ENCODE results near the gene DUSP9.

The DUSP9 gene

DNA sequence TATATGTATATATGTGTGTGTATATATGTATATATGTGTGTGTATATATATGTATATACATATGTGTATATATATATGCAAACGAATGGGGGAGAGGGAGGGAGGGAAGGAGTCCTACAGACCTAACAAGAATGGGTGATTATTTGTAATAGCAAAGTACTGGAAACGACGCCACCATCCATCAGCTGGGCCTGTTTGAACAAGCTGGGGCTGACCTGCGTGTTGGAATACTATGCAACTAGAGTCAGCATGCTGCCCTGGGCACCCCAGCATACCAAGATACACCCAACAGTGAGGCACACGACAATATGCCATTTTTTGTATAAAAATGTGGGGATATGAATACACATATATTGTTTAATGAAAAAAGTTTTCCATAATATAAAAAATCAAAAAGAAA, 26.4 kb upstream of the DUSP9 start:
- no peak overlapping the region for H3K4me3 ChIP-seq

DNA sequence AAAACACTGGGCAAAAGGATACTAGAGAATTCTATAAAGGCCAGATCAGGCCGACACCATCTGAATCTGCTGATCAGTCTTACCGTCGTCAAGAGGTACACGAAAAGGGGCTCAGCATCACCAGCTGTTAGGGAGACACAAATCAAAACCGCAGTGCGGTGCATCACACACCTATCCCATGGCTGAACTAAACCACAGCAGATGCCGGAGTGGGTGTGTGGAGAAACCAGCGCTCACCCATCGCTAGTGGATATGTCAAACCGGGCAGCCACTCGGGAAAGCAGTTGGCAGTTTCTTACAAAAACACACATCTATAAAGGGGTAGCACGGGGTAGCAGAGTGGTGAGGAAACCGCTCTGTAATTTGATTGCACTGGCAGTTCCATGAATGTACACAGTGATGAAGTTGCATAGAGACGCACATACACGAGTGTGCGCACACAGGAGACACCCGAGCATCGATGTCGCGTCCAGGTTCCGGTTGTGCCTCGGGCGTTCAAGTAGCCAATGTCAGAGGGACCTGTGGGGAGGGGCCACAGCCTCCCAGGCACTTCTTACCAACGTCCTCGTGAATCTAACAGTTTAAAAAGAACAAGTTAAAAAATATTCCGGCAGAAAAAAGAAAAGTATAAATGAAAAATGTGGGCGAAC, 24.9 kb upstream of the DUSP9 start:
- Histone ChIP-seq H3K4me3 (no peak overlapping the region), H3K27ac (no peak overlapping the region)

More for the DNA sequence above, 26.4 kb upstream of the DUSP9 start:
- no peak overlapping the region for H3K27ac ChIP-seq

GRCh38 chrX:153622661-153623309, 24.2 kb upstream of the DUSP9 start:
- Histone ChIP-seq H3K4me3 (no peak overlapping the region), H3K27ac (no peak overlapping the region)

DNA sequence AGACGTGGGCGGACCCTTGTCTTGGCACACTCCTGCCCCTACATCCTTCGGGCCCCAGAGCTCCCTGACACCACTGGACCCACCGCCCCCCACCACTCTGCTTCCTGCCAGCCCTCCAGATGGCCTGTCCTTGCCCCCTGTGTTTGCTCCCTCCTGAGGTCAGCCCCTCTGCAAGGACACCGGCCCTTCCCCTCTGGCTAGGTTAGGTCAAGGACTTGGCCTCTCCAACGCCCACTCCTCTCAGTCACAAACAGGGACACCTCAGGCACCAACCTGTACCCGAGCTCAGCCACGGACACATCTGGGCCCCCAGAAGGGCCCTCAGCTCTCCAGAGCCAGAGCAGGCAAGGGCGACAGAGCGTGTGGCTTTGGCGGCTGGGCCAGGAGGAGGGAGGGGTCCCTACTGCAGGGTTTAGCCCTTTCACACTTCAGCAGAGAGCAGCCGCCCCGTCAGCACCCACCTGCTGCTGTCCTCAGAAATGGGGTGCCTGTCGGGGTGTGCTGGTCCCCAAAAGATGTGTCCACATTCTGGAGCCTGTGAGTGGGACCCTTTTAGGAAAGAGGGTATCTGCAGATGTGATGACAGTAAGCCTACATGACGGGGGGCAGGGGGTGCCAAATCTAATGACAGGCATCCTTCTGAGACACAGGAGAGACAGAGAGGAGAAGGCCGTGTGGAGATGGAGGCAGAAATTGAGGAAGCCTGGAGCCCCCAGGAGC, 23.5 kb upstream of the DUSP9 start:
- no peak overlapping the region for H3K4me3 ChIP-seq
- no peak overlapping the region for H3K27ac ChIP-seq

- Histone ChIP-seq H3K4me3 (no peak overlapping the region), H3K27ac (no peak overlapping the region)
These were observed 22.6 kb upstream of the DUSP9 start for GRCh38 chrX:153624196-153625091.

DNA sequence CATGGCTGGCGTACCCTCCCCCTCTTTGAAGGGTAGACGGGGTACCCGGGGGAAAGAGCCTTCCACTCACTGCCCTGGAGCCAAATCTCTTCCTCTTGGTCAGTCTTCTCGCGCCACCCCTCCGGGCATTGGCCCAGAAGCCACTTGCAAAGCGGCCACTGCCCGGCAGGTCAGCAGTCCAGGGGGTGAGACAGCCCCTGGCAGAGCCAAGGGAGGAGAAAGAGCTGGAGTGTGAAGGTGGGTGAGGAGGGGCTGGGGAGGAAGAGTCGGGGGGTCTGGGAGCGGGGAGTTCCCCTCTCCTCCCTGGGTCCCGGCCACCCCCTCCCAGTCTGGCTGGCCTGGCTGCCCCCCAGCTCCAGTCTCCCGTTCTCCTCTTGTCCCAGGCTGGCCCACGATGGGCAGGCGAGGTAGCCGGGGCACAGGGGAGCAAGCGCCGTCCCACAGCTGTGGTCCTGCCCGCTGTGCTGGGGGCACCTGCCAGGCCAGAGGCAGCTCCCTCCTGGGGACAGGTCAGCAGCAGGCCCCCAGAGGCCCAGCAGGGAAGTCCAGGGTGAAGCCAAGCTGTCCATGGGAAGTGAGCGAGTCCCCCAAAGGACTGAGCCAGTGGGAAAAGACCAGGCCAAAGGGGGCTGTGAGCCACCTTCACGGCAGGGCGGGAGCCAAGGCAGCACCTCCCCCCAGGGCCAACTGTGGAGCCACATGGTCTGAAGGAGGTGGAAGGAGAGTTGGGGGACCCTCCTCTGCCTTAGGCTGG, 21.6 kb upstream of the DUSP9 start:
- Histone ChIP-seq H3K27ac (no peak overlapping the region), H3K4me3 (no peak overlapping the region)

DNA sequence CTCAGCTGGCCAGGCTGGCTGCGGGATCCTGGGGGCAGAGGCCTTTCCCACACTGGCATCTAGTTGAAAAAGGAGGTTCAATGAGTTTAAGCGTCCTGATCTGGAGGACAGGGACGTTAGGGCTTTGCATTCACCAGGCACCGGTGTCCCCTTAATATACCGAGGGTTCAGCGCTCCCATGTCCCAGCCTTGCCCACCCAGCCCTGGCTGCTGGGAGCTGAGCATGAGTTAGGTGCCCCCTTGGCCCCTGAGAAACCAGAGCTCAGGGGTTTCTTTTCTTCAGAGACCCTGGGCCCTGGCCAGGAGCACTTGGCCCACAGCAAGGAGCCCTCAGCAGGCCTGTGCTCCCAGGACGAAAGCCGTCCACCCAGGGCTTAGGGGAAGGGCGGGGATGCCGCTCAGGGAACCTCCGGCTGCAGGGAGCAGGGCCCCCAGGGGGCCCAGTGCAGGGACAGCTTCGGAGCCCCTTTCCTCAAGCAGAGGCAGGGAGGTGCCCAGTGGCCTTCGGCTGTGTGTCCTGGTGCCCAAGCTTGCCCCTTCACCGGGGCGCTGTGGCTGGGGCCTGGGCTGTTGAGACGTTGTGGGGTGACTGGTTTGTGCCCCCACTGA, 20.9 kb upstream of the DUSP9 start:
- Histone ChIP-seq H3K27ac (no peak overlapping the region), H3K4me3 (no peak overlapping the region)

GRCh38 chrX:153626863-153627674, 19.9 kb upstream of the DUSP9 start:
- H3K4me3 ChIP-seq: no peak overlapping the region
- no peak overlapping the region for H3K27ac ChIP-seq

DNA sequence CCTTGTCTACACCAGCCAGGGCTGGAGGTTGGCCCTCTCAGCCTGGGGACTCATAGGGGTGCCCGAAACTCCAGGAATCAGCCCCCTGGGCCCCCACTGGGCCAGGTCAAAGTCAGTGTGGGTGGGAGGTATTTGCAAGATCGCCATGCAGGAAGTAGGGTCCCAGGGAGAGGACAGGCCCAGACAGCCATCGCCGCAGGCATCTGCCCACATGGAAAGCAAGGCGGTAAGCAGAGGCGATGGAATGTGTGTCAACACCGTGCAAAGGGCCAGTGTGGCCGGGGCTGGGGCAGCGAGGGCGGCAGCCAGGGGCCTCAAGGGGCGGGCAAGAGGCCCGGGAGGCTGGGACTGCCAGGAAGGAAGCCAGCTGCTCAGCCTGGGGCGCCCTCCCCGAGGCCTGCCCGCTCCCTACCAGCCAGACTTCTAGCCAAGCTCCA, 19.3 kb upstream of the DUSP9 start:
- Histone ChIP-seq H3K4me3 (no peak overlapping the region), H3K27ac (no peak overlapping the region)

DNA sequence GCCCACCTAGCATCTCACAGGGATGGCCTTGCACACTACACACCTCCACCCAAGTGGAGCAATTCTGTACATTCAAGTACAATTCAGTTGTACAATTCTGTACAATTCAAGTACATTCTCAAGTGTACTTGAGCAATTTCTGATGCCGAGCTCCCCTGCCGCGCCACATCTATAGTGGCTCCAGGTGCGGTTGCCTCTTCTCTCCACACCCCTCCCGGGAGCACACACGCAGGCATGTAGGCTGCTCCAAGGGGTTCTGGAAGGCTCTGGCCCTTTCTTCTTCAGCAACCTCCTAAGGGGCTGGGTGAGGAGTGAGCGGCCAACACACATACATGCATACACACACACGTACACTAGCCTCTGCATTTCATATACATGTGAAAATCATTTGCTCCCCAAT, 18.9 kb upstream of the DUSP9 start:
- Histone ChIP-seq H3K4me3 (no peak overlapping the region), H3K27ac (no peak overlapping the region)

DNA sequence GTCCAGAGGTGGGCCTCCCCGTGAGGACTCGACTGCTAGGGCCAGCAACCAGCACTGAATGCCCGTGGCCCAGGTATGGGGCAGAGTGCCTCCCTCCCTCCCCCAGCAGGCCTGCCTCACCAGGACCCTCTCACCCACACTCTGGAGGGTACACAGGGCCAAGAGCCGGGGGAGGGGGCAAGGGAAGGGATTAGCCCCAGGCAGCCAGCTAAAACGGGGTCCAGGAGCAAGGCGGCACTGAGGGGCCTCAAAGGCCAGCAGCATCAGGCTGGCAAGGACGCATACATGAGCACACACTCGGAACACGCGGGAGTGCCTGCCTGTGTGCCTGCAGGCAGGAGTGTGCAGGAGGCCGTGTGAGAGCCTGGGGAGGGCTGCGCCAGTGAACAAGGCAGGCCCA, 18.3 kb upstream of the DUSP9 start:
- H3K27ac ChIP-seq: no peak overlapping the region
- H3K4me3 ChIP-seq: no peak overlapping the region

GRCh38 chrX:153631346-153631745, 15.7 kb upstream of the DUSP9 start:
- no peak overlapping the region for H3K27ac ChIP-seq
- no peak overlapping the region for H3K4me3 ChIP-seq

DNA sequence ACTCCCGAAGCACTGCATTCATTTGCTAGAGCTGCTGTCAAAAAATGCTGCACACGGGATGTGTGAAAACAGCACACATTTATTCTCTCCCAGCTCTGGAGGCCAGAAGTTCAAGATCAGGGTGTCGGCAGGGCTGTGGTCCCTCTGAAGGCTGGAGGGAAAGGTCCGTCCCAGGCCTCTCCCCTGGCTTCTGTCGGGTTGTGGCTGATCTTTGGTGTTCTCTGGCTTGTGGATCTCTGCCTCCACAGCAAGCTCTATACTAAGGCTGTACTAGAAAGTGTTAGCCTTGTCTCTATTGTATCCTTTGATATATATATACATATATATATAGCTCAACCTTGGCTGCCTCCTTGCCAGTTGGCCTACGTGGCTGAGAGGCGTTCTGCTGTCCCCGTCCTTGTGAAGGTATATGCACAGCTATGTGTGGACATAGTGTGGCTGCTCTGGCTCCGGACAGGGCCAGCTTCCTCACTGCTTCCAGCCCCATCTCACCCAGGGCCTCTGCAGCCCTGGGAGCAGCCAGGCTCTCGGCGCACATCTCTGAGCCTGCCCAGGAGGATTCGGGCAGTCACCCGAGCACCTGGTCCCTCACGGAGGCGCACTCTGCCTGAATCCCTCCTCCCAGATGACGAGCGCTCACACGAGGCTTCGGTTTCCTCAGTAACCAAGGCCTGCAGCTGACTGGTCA, 15.0 kb upstream of the DUSP9 start:
- Histone ChIP-seq H3K4me3 (no peak overlapping the region), H3K27ac (no peak overlapping the region)

DNA sequence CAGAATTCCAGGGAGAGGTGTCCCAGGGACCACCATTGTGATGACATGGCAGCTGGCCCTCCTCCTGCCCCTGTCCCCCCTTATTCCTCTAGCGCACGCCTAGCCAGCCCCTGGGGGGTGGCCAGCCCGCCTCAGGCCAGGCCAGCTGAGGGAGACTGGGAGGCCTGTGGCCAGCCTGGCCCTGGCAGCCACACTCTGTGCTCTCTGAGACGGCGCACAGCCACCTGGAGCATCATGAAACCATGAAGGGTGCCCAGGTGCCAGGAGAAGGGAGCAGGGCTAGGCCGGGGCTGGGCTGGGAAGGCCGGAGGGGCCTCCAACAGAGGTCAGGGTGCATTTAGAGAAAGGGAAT, 14.4 kb upstream of the DUSP9 start:
- H3K27ac ChIP-seq: no peak overlapping the region
- no peak overlapping the region for H3K4me3 ChIP-seq

DNA sequence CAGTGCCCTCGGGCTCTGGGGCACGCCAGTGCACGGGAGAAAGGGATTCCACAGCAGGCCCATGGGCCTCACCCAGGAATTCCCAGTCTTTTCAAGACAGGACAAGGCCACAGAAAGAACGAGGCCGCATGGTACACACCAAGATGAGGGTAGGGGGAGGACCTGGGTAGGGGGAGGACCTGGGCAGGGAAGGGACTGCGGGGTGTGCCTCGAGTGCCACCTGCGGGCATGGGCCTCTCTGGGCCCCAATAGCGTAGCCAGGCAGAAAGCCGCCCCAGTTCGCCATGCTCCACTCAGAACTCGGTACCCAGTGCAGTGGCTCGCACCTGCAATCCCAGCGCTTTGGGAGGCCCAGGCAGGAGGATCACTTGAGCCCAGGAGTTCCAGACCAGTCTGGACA, 14.0 kb upstream of the DUSP9 start:
- Histone ChIP-seq H3K4me3 (no peak overlapping the region), H3K27ac (no peak overlapping the region)

DNA sequence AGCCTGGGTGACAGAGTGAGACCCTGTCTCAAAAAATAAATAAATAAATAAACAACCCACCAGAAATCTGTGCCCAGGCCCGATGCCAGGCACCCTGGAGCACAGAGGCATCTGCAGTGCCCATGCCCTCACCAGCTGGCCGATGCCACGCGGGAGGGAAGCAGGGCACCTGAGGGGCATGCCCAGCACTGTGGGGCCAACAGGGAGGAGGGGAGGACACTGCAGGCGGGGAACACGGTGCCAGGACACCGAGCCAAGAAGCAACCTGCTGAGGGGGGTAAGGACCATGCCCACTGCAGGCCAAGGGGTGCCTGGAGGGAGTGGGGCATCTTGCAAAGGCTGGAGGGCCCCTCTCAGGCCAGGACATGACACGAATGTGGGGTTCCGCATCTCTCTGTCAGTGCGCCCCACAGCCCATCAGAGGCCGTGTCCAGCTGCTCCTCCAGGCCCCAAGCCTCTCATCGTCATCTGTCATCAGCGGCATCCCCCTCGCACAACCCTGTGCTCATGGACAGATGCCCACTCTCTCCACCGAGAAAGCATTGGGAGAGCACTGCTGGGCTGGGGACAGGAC, 13.3 kb upstream of the DUSP9 start:
- Histone ChIP-seq H3K27ac (no peak overlapping the region), H3K4me3 (no peak overlapping the region)

DNA sequence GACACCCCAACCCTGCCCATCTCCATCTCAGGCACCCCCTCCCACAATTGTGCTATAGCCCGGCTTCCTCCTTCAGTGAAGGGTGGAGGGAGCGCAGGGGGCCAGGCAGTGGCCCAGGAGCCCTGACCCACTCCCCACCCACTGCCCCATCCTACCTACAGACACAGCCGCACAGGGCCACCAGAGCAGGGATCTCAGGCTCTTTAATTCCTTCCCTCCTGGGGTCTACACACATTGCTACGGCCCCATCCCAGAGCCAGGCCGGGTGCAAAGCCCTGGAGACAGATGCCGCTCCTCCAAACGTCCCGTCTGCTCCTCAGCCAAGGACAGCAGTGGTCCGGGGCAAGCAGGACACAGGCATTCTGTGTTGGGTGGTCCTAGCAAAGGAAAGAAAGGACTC, 12.8 kb upstream of the DUSP9 start:
- no peak overlapping the region for H3K27ac ChIP-seq
- no peak overlapping the region for H3K4me3 ChIP-seq

DNA sequence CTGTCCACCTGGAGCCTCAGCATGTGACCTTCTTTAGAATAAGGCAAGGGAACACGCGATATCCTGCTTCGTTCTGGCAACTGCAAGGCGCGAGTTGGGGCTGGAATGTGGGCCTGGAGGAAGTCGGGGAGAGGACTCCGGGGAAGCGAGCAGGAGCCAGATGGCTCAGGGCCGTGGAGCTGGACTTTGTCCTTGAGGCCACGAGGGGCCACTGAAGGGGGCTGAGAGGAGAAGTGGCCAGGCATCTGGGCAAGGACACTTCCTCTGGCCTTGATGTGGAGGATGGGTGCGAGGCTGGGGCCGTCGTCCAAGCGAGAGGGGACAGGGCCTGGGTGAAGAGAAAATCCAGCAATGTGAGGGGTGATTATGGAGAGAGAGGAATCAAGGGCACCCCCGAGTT, 12.2 kb upstream of the DUSP9 start:
- H3K27ac ChIP-seq: no peak overlapping the region

More for the DNA sequence above, 12.2 kb upstream of the DUSP9 start:
- no peak overlapping the region for H3K4me3 ChIP-seq
